ENCODE data around the gene SYTL5.

SYTL5 gene

GRCh38 chrX:38138900-38139299 lies 132.5 kb downstream of the SYTL5 start:
- no peak for DNase-seq (ENCODE audit: low read depth)

- DNase-seq (ENCODE audit: low read depth): peak; percentile 27
Observed at GRCh38 chrX:38142610-38143009, 136.3 kb downstream of the SYTL5 start.

- no peak for DNase-seq (ENCODE audit: low read depth)
Observed at GRCh38 chrX:38149016-38149415, 142.7 kb downstream of the SYTL5 start.

GRCh38 chrX:38150993-38151392 lies 144.6 kb downstream of the SYTL5 start:
- DNase-seq (ENCODE audit: low read depth): no peak

GRCh38 chrX:38151441-38151840 lies 145.1 kb downstream of the SYTL5 start:
- no peak for DNase-seq (ENCODE audit: low read depth)

DNA sequence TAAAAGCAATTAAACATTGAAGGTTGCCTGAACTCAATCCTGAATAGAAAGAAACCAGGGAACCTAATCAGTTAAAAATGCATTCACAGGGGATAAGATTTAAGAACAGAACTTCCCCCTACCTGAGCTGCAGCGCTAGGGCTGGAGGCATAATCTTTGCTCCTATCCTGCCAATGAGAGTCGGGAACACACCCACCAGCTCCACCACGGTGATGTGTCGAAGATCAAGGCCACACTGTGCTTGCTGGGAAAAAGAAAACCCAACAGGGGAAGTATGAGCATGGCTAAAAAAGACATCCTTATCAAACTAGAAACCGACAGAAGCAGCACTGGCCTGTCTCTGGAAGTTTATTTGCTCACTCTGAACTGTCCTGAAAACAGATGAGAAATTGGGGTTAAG lies 148.0 kb downstream of the SYTL5 start:
- DNase-seq (ENCODE audit: low read depth): no peak

GRCh38 chrX:38154818-38155217 lies 148.5 kb downstream of the SYTL5 start:
- DNase-seq (ENCODE audit: low read depth): no peak

GRCh38 chrX:38156838-38157237 lies 150.5 kb downstream of the SYTL5 start:
- no peak for DNase-seq (ENCODE audit: low read depth)

- no peak for DNase-seq (ENCODE audit: low read depth)
Observed at GRCh38 chrX:38163193-38163592, 156.8 kb downstream of the SYTL5 start.

GRCh38 chrX:38165023-38165422 lies 158.7 kb downstream of the SYTL5 start:
- DNase-seq (ENCODE audit: low read depth): no peak

GRCh38 chrX:38166478-38167083 lies 160.2 kb downstream of the SYTL5 start:
- no peak for DNase-seq (ENCODE audit: low read depth)

- DNase-seq (ENCODE audit: low read depth): no peak
Observed at GRCh38 chrX:38170556-38170955, 164.2 kb downstream of the SYTL5 start.

- DNase-seq (ENCODE audit: low read depth): no peak
Observed at GRCh38 chrX:38172596-38172995, 166.2 kb downstream of the SYTL5 start.

DNA sequence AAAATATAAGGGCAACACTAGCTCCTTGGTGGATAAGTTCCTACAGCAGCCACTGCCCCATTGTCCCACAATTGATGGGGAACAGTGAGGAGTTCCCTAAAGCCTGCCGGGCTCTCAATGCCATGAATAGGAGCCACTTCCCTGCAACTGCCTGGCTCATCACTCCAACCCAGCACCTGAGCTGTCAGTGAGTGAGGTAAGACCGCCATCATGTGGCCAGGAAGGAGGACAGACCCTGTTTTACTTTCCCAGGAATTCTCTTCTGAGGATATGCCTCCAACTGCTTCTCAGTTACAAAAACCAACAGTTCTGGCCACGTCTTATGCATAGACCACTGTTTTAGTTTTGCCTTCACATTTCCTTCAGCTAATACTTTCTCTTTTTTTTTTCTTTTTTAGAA lies 168.8 kb downstream of the SYTL5 start:
- no peak for DNase-seq (ENCODE audit: low read depth)

GRCh38 chrX:38178396-38178795 lies 172.0 kb downstream of the SYTL5 start:
- no peak for DNase-seq (ENCODE audit: low read depth)
